GM19452 (cell line): ENCODE measurements around the gene NUBPL.

Experiments used
- ATAC-seq: cut with Tn5 transposase; IDR thresholded peaks from one replicate; pipeline ENCODE4 v1.9.1; 2021; ENCODE audit not compliant: unreplicated experiment

The NUBPL gene

GRCh38 chr14:31561155-31561846, at the start of gene NUBPL:
TSS of gene NUBPL (plus strand) at chr14:31561404. CDS start at chr14:31561440, 36 bp downstream.
- ATAC-seq: peak; percentile 98

- ATAC-seq: no peak
Measured at GRCh38 chr14:31527087-31527486, 34.1 kb upstream of the NUBPL start.

DNA sequence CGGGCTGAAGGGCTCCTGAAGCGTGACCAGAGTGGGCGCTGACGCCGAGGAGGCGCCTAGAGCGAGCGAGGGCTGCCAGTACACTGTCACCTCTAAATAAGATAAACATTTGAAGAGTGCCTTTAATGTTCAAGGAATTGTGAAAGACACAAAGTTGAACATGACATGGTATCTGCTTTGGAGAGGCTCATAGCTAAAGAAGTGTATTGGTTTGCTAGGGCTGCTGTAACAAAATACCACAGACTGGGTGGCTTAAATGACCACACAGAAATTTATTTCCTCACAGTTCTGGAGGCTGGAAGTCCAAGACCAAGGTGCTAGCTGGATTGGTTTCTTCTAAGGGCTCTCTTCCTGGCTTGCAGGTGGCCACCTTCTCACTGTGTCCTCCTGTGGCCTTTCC, 33.7 kb upstream of the NUBPL start:
- no peak for ATAC-seq

DNA sequence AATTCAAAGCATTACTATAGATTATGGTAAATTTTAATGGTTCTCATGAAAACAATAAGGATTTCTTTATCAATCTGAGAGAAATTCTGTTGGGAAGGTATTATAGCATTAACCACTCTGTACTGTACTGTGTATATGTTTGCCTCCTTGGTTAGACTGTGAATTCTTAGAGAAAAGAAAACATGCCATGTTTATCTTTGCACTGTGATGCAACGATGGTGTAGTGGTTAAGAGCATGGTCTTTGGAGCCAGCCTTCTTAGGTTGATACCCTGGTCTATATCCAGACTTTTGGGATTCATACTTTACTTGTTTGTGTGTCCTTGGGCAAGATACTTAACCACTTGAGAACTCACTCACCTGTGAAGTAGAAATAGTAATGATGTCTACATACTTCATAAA, 32.2 kb upstream of the NUBPL start:
- ATAC-seq: no peak

GRCh38 chr14:31530136-31530535, 31.1 kb upstream of the NUBPL start:
- no peak for ATAC-seq

- no peak for ATAC-seq
Measured at GRCh38 chr14:31536201-31536960, 24.8 kb upstream of the NUBPL start.

DNA sequence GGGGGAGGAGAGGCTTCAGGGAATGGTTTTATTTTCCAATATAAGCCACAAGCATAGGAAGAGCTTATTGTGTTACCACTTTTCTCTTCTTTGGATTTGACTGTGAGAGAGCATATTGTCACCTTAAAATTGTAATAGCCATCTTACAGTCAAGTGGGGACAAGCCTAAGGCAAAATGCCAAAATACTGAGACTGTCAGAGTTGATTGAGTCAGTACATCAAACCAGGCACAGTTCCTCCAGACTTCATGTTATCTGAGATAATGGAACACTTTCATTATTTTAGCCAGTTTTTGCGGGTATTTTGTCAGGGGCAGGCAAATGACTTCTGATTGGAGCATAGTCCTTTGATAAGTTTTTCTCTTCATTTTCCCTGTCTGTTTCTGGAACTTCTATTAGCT, 19.5 kb upstream of the NUBPL start:
- ATAC-seq: no peak

DNA sequence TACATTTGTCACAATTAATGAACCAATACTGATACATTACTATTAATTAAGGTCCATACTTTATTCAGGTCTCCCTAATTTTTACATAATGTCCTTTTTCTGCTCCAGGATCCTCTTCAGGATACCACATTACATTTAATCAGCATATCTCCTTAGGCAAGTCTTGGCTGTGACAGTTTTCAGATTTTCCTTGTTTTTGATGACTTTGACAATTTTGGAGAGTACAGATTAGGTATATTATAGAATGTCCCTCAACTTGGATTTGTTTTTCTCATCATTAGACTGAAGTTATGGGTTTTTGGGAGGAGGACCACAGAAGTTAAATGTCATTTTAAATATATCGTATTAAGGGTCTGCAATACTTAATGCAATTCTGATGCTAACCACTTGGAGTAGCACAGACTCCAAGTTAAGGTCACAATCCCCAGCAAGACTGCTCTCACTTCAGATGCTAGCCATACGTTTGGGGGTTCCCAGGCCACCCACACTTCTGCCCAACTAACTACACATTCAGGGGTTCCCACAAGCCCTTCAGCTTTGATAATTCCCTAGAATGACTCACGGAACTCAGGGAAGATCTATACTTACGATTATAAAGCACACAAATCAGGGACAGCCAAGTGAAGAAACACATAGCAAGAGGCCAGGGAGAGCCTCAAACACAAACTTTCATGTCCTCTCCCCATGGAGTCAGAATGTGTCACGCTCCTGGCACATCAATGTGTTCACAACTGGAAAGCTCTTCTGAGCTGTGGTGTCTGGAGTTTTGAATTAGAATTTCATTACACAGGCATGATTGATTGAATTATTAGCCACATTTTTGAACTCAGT, 17.0 kb upstream of the NUBPL start:
- ATAC-seq: no peak

- ATAC-seq: no peak
Measured at GRCh38 chr14:31544816-31545215, 16.4 kb upstream of the NUBPL start.

DNA sequence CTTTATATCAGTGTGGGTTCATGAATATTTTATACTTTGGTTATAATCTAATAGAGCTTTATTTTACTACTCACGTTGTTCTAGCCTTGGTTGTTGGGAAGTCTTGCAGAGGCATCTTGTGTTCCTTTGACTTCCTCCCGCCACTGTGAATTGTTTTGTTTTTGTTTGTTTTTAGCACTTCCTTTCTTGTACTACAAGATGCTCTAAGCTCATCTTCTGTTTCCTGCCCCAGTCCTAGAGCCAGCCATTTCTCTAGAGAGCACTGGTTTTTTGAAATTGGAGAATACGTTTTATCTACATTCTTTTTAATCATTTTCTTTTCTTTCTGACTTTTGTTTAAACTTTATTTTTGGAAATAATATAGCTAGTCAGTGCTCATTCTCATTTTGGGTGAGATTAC, 15.9 kb upstream of the NUBPL start:
- no peak for ATAC-seq

GRCh38 chr14:31549817-31550216, 11.4 kb upstream of the NUBPL start:
- no peak for ATAC-seq

GRCh38 chr14:31550589-31550988, 10.6 kb upstream of the NUBPL start:
- ATAC-seq: no peak

DNA sequence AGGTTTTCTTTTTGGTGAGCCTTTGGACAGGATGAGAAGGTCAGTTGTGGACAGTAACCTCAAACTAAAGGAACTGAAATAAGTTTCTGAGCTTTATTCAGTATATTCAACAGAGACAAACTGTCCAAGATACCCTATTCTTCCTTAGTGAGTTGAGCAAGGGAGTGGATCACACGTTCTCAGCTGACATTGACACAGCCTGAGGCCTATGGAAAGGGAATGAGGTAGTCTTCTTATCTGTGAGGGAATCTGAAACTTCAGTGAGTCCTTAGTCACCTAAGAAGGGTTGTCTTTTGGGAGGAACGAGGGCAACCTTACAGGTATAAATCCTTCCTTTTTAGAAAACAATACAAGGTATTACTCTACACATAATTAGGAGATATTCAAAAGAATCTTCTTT, 5.0 kb upstream of the NUBPL start:
- no peak for ATAC-seq

GRCh38 chr14:31559939-31560338, 1.3 kb upstream of the NUBPL start:
- ATAC-seq: no peak

GRCh38 chr14:31560759-31561154, 447 bp upstream of the NUBPL start:
- peak; percentile 13 for ATAC-seq

DNA sequence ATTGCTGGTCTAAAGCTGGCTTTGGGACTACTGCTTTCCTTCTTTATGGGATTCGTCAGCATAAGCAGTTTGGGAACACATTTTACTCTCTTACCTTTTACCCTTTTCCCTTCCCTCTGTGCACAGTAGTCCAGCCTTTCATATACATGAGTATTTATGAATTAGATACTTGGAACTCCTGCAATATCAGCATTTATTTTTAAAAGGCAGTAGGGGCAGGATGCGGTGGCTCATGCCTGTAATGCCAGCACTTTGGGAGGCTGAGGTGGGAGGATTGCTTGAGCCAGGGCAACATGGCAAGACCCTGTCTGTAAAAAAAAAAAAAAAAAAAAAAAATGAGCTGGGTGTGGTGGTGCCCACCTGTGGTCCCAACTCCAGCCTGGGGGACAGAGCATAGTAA, 3.0 kb downstream of the NUBPL start:
- ATAC-seq: no peak

DNA sequence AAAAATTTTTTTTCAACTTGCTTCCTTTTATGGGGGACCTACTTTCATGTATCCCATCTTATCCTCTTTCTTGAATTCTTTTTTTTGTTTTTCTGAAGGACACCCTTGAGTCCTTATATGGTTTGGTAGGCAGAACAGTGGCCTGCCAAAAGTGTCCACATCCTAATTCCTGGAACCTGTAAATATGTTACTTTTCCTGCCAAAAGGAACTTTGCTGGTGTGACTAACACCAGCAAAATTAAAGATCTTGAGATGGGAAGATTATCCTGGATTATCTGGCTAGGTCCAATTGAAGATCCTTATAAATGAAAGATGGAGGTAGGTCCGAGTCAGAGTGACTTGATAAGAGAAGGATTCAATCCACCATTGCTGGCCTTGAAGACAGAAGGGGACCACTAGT, 5.3 kb downstream of the NUBPL start:
- no peak for ATAC-seq

GRCh38 chr14:31567655-31568054, 6.5 kb downstream of the NUBPL start:
- ATAC-seq: no peak

GRCh38 chr14:31568161-31568560, 7.0 kb downstream of the NUBPL start:
- no peak for ATAC-seq

DNA sequence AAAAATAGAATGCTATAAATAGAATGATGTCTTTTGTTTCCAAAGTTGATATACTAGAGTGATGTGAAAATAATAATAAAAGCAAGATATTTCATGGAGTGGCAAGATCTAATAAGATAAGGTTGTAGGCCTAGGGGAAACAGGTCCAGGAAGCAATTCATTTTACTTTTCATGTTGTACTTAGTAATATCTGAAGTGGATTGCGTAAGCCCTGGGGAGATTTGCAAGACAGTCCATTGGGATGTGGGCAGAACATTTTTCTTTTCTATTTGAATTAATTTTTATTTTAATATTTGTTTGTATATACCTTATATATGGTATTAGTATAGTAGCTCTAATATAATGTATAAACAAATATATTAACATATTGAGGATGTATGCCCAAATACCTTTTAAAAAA, 7.5 kb downstream of the NUBPL start:
- ATAC-seq: no peak

- ATAC-seq: no peak
Measured at GRCh38 chr14:31572955-31573354, 11.8 kb downstream of the NUBPL start.

DNA sequence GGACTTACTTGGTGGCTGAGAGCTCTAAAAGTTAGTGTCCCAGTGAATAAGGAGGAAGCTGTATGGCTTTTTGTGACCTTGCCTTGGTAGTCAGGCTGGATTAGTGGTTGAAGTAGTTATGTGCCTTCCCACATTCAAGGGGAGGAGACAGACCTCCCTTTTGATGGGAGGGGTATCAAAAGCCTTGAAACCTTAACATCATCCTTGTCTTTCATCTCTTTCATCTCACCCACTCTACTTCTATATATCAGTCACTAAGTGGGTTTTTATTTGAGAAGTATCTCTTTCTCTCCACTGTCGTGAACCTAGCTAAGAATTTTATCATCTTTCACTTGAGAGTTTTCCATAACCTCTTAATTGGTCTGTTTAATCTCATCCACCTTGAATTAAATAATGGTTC, 15.7 kb downstream of the NUBPL start:
- ATAC-seq: no peak
